GM19372 (cell line): ENCODE measurements around the gene EPHA6.

Source experiments
- ATAC-seq: cut with Tn5 transposase; IDR thresholded peaks from one replicate; pipeline ENCODE4 v1.9.1; 2021; ENCODE audit warnings: mild to moderate bottlenecking, low read depth, moderate library complexity; ENCODE audit not compliant: unreplicated experiment

The EPHA6 gene

DNA sequence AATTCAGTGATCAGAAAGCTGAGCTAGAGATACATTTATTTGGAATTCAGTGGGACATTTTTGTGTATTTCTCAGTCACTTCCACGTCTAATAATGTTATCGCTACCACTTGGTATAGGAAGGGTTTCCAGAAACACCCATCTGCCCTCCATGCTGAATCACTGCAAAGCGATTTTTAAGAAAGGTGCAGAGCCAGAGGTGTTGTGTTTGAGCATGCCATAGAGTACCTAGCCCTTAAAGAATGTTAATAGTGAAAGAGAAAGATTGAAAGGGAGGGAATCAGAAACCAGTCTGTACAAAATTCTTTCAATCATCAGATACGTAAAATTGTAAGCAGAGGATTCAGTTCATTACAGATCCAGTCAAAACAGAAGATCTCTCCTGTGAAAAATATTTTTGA is 870.1 kb downstream of the EPHA6 start:
- ATAC-seq, result no peak

DNA sequence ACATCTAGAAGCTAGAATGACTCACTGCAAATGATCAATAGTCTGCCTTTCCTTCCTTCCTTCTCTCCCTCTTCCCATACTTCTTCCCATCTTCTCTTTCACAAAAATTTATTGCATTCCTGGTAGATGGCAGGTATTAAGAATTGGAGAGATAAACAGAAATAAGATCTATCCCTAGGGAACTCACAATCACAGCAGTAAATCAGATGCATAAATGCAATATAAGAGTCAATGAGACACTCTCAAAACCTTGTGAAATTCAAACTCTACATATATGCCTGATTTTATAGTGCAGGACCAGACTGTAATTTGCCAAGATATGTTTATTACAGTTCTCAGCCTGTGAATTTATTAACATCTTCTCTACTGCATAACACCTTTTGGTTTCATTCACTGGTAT is 871.9 kb downstream of the EPHA6 start:
- ATAC-seq, result no peak

GRCh38 chr3:97687734-97688133 is 873.3 kb downstream of the EPHA6 start:
- no peak for ATAC-seq

- ATAC-seq, result no peak
Measured at GRCh38 chr3:97689111-97689510, 874.7 kb downstream of the EPHA6 start.

- ATAC-seq, result no peak
Measured at GRCh38 chr3:97689962-97690361, 875.6 kb downstream of the EPHA6 start.

DNA sequence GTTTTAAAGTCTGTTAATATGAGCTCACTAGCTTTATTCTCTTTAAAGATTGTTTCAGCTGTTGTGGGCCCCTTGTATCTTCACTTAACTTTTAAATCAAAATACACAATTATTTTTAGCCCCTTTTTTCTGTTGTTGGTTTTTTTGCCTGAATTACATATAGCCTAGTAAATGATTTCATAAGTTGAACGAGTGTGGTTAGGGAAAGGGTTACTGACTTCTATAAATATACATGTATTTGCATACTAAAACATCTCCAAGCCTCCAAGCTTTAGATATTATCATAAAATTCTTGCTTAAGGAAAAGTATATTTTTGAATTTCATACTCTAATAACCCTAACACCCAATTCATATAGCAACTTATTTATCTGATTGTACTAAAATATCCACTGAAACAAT is 877.0 kb downstream of the EPHA6 start:
- ATAC-seq, result no peak

DNA sequence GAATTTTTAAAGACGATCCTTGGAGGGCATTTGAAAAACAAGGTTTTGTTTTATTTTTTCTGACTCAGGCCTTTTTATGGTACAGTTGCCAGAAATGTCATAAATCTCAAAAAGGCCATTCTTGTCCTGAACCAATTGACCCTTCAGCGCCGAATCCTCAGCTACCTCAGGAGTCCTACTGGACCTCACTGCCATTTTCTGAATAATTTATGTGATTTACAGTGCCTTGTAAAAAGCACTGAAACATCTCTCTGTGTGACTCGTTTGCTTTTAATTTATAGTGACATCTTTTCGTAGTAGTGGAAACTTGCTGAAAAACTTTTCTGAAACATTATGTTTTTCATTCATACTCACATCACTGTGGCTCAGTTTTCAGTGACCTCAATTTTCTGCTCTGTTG is 878.0 kb downstream of the EPHA6 start:
- ATAC-seq, result no peak

DNA sequence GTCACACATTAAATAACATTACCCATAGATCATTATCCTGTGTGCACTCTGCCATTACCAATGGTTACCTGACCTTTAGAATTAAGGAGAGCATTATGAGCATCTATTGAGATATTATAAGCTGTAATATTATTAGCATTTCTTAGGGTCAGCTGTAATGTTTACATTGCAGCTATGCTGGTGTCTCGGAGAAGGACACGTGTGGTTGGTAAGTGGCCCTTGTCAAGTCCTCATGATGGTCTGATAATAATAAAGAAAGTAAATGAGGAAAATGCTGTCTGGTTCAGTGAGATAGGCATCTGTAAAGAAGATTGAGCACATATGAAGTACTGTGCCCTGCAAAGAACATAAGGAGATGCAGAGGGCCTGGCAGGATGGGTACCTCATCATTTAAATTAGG is 878.4 kb downstream of the EPHA6 start:
- no peak for ATAC-seq

DNA sequence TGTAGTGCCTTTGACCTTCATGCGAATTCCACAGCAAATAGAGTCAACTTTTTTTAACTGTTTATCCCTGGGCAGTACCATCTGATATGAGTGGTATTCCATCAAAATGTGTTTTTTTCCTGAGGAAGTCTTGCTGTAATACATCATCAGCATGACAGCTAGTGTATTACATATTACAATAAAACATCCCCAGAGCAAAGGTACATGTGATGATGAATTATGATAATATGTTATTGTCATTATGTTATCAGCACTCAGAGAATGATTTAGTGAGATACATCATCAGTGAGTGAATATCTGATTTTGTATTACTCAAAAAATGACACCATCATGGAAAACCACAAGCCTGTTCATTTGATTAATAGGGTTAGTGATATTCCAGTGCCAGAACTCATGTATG is 880.5 kb downstream of the EPHA6 start:
- no peak for ATAC-seq

DNA sequence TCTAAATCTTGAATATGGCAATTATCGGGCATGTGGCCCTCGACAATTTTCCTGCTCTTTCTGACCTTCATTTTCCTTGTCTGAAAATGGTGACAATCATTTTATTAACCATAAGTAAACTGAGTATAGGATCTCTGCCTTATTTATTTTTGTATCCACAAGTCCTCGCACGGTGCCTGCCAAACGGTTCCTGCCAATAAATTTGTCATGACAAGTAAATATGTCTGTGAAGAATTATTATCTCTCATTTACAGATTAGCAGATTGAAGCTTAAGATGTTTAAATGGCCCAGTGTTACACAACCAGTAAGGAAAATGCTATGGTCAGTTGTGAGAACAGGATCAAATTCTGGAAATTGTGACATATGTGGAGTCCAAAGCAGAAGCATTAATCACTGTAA is 884.3 kb downstream of the EPHA6 start:
- no peak for ATAC-seq

GRCh38 chr3:97699889-97700288 is 885.5 kb downstream of the EPHA6 start:
- ATAC-seq, result no peak

- no peak for ATAC-seq
Measured at GRCh38 chr3:97705764-97706163, 891.4 kb downstream of the EPHA6 start.

- ATAC-seq, result no peak
Measured at GRCh38 chr3:97706226-97706625, 891.8 kb downstream of the EPHA6 start.

- no peak for ATAC-seq
Measured at GRCh38 chr3:97711654-97712053, 897.3 kb downstream of the EPHA6 start.

DNA sequence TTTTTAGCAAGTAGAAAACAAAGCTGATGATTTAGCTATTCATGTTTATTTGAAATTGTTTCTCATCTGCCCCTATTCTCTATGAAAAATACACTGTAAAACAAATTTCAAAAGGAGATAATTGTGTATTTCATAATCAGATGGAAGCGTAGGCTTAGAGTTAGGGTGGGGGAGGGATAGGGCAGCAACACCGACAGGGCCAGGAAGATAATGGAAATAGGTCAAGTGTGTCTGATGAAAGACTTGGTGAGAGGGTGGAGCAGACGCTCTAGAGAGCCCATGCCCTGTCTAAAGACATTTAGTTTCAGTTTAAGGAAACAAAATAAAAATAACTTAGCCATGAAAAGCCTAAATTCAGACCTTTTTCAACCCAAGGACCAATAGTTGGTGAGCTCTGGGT is 898.5 kb downstream of the EPHA6 start:
- no peak for ATAC-seq

- no peak for ATAC-seq
Measured at GRCh38 chr3:97713634-97714033, 899.2 kb downstream of the EPHA6 start.

DNA sequence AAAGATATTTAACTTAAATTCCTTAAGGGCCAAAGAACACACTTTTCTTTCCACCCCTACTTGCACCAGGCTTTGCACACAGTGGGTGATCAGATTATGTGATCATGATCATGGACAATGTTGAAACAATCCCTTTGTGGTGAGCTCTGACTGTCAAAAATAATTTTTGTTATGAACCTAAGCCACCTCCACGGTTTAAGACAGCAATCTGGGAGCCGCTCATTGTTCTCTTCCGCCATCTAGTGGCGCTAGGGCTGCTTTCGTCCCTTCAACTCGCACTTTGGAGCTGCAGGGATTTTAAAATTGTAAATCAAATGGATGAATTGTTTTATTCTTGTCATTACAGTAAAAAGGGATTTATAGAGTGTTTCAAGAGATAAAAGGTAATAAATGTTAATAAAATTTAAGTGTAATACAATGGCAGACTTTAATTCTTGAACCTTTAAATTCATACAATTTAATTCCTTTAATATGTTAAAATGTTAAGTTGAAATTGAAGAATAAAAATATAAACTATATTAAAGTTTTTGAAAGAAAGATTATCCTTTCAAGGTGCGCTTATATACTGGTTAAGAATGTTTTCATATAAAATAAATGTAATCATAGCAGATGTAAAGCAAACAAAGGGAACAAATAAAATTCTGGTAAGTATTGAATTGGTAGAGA is 904.9 kb downstream of the EPHA6 start:
- peak; percentile 94 for ATAC-seq

- ATAC-seq, result no peak
Measured at GRCh38 chr3:97720417-97720816, 906.0 kb downstream of the EPHA6 start.

- no peak for ATAC-seq
Measured at GRCh38 chr3:97721446-97721845, 907.1 kb downstream of the EPHA6 start.

- ATAC-seq, result no peak
Measured at GRCh38 chr3:97736928-97737327, 922.5 kb downstream of the EPHA6 start.

DNA sequence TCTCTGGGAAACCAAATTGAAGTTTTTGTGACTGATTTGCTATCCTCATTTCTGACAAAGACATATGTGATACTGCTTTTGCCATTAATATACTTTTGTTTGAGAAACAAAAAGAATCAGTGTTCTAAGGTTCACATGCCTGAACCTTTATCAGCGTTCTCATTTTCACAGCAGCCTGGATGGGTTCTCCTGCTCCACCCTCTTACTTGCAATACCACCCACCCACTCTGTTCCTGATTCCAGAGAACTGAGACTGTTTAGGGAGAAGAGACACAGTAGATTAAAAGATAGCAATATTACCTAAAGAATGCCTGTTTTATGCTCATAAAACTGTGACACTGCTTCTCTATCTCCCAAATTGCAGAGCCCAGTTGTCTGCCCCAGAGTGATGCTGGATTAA is 924.4 kb downstream of the EPHA6 start:
- ATAC-seq, result no peak

DNA sequence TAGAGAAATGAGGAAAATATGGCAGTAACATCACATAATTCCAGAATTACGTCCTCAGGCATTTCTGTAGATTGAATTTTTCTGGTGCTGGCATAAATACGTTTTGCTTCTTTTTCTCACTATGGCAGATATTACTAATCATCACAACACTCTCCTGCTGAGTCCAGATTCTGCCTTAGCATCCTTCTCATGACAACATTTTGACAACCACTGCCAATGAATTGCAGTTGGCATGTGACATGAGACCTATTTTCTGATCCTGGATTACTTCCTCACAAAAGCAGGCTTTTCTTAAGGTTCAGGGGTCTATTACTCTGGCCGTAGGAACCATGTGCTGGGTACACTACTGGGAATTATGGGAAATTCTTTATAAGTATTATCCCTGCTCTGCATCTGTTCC is 927.6 kb downstream of the EPHA6 start:
- ATAC-seq, result no peak

DNA sequence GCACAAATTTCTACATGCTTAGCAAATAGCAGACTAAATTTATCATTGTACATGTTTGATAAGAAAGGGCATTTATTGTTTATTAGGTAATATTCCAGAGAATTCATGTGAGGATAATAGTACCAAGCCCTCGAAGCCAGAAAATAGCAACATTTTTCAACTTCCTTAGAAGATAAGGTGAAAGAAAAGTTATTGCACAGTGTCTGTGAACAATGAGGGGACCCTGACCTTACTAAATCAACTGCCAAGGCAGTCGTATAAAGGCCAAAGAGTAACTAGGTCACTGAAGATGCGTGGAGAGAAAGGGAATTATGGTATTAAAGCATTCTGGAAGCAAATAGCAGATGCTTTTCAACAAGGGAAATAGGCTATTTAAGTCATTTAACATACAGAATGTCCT is 929.9 kb downstream of the EPHA6 start:
- ATAC-seq, result no peak
